ENCODE data around the gene DNAI4. TPM values are rescaled to one million over a fixed set of nuclear protein-coding genes. Genes with fewer than 3 reads are reported as not detected.

Gene DNAI4
- total and polyA plus RNA-seq, 9 of the 15 experiments (the other 6 are each of a cell fraction or from before 2014, with no cell fraction given) = 0.57 to 4.8 (median 2.6) TPM; not detected in 1

GRCh38 chr1:66809736-66810326, 114.8 kb downstream of the DNAI4 start:
- Histone ChIP-seq H3K27me3 (ENCODE audit: control insufficient read depth in 2 of 2, insufficient read depth in 2 of 2, low read length in 2 of 2) (no peaks in the 10 kb centered on the region), H3K9me3 (replicated peaks; ENCODE audit: control insufficient read depth, insufficient read depth, low read depth, low read length) (no peaks in the 10 kb centered on the region), H3K9me1 (ENCODE audit: control insufficient read depth, insufficient read depth, low read length) (no peaks in the 10 kb centered on the region), H3K27ac (ENCODE audit: extremely low read depth, low read depth, low read length) (no peak overlapping the region), H4K20me1 (replicated peaks; ENCODE audit: control insufficient read depth, insufficient read depth, low read length) (no peaks in the 10 kb centered on the region), H3K9ac (ENCODE audit: insufficient read depth in 1 of 2, low read depth in 2 of 2, low read length in 2 of 2) (no peak overlapping the region), H3K79me2 (ENCODE audit: control insufficient read depth, insufficient read depth, low read length) (no peaks in the 10 kb centered on the region), H2AFZ (ENCODE audit: low read depth, low read length) (no peak overlapping the region), H3K36me3 (ENCODE audit: control insufficient read depth, insufficient read depth, low read length) (no peaks in the 10 kb centered on the region), H3K4me1 (replicated peaks in 1 of 2; ENCODE audit: control insufficient read depth in 2 of 2, insufficient read depth in 2 of 2, low read length in 2 of 2) (no peaks in the 10 kb centered on the region), H3K4me3 (no peak overlapping the region), H3K4me2 (ENCODE audit: insufficient read depth, low read length) (no peak overlapping the region)
- DNase-seq (ENCODE audit: extremely low read depth in 1 of 4, low spot score in 3 of 4) (no peak), ATAC-seq (no peak), FAIRE-seq (peak; percentile 32)
- CTCF ChIA-PET (ENCODE audit: low intra/inter-chr PET ratio) = interaction anchor here (0.6 kb wide), 1 partner anchor 44 kb away, joined by 3 read pairs; no protein-coding TSS in a partner anchor
- in situ Hi-C loops (cut with MboI) (no loop called here), intact Hi-C loops (cut with micrococcal nuclease) (no loop called here)
- WGBS (ENCODE audit: insufficient coverage, low coverage, missing lambda C conversion rate) = 0% methylated on average over 1 of the region's 1 CpG
- no peak for TF ChIP-seq ATF4 (CRISPR knock-in tag; IDR thresholded peaks at IDR 0.05)
- no peak for TF ChIP-seq TCF3 (CRISPR knock-in tag; IDR thresholded peaks at IDR 0.05)
- no peak for TF ChIP-seq SLC30A9 (CRISPR knock-in tag; IDR thresholded peaks at IDR 0.05)
- no peak for TF ChIP-seq CCAR2 (IDR thresholded peaks at IDR 0.05; ENCODE audit: low read depth, low read length)
- TF ChIP-seq PML (IDR thresholded peaks at IDR 0.05; ENCODE audit: low read length) = no peak
- no peak for TF ChIP-seq NR2C2 (CRISPR knock-in tag; IDR thresholded peaks at IDR 0.05)
- no peak for TF ChIP-seq NR2C2 (tag; IDR thresholded peaks at IDR 0.05)
- TF ChIP-seq MAZ (CRISPR knock-in tag; conservative IDR thresholded peaks at IDR 0.05 in 1 of 2, IDR thresholded peaks at IDR 0.05 in 1 of 2) = no peak
- no peak for TF ChIP-seq PCBP2 (IDR thresholded peaks at IDR 0.05; ENCODE audit: low read depth, low read length, poor library complexity, severe bottlenecking)
- POLR2A ChIA-PET = no interaction called here
- no TSS peak for BruUV-seq (replicated peaks)
